Endothelial cell of umbilical vein (primary cell): Measurements from ENCODE around the gene FLRT1. TPM values are rescaled to one million over a fixed set of nuclear protein-coding genes. Genes with fewer than 3 reads are reported as not detected.

ENCODE experiments used
- BruUV-seq: library from RNA; stranded (reverse); fragments of 400-500 nt; replicated peaks from 2 replicates; lab custom pipeline; 2021; lab: Mats Ljungman, UMichigan
- CTCF ChIA-PET: fragments of 300-600, 350-600 bp; sonication (Branson Sonifier 250); formaldehyde crosslinking; loops from one replicate; lab custom pipeline; 2021; ENCODE audit warnings: antibody characterized with exemption, inconsistent platforms; lab: Charles Lee
- POLR2A ChIA-PET: fragments of 300-600, 350-600 bp; sonication (Branson Sonifier 250); formaldehyde crosslinking; loops from one replicate; lab custom pipeline; 2021; ENCODE audit warnings: antibody characterized with exemption, inconsistent platforms; lab: Charles Lee
- DNase-seq: peaks from one replicate; pipeline ENCODE4 v3.0.0-alpha.2; 2011; ENCODE audit warnings: low read depth, low spot score
- FAIRE-seq: peaks from 2 replicates; lab custom pipeline; 2011; peaks lifted over from hg19 to GRCh38; lab: Jason Lieb, UNC
- H2AFZ ChIP-seq: 2 replicates; pipeline ENCODE4 v1.6.0; 2012; ENCODE audit warnings: low read depth, low read length, control low read depth, inconsistent platforms
- H3K27ac ChIP-seq: 2 replicates; pipeline ENCODE4 v1.5.1; 2011; ENCODE audit warnings: low read depth, mild to moderate bottlenecking, control low read depth, low read length, moderate library complexity; ENCODE audit not compliant: insufficient read depth
- H3K27me3 ChIP-seq, 2 experiments: 2 replicates each; pipeline versions ENCODE4 v1.6.0 to v1.6.1; 2011; ENCODE audit warnings: low read length in 2 of 2, mixed read lengths in 1 of 2; ENCODE audit not compliant: control insufficient read depth in 2 of 2, insufficient read depth in 2 of 2
- H3K36me3 ChIP-seq, 2 experiments: 2 replicates in 1 of 2; 3 replicates in 1 of 2; pipeline ENCODE4 v1.5.1; 2011; ENCODE audit warnings: low read length in 2 of 2, mild to moderate bottlenecking in 1 of 2, moderate library complexity in 1 of 2; ENCODE audit not compliant: control insufficient read depth in 2 of 2, insufficient read depth in 2 of 2; ENCODE audit errors: extremely low read depth in 1 of 2
- H3K4me1 ChIP-seq: 3 replicates; pipeline ENCODE4 v1.5.1; 2011; ENCODE audit warnings: mild to moderate bottlenecking, low read length; ENCODE audit not compliant: control insufficient read depth, insufficient read depth; ENCODE audit errors: extremely low read depth
- H3K4me2 ChIP-seq: 2 replicates; pipeline ENCODE4 v1.6.1; 2011; ENCODE audit warnings: low read length, control low read depth, mixed read lengths; ENCODE audit not compliant: insufficient read depth
- H3K4me3 ChIP-seq, 3 experiments: fragments of 200-600 bp in 1 of 3; sonication (generic), shearing (Covaris generic) in 1 of 3; replicated peaks in 1 of 3; 2 replicates each; pipeline ENCODE4 v1.5.1; 2011 to 2016; ENCODE audit warnings: control low read depth in 3 of 3, low read length in 3 of 3, mild to moderate bottlenecking in 2 of 3, inconsistent platforms in 1 of 3, low read depth in 1 of 3, moderate library complexity in 1 of 3; ENCODE audit not compliant: insufficient read depth in 1 of 3
- H3K79me2 ChIP-seq: 2 replicates; pipeline ENCODE4 v1.6.0; 2012; ENCODE audit warnings: low read length, inconsistent platforms; ENCODE audit not compliant: control insufficient read depth, insufficient read depth
- H3K9ac ChIP-seq: replicated peaks from 2 replicates; pipeline ENCODE3; 2011; ENCODE audit warnings: low read length, control low read depth; ENCODE audit not compliant: insufficient read depth; ENCODE audit errors: extremely low read depth
- H3K9me1 ChIP-seq: replicated peaks from 3 replicates; pipeline ENCODE4 v1.6.0; 2011; ENCODE audit warnings: mild to moderate bottlenecking, low read length; ENCODE audit not compliant: control insufficient read depth, insufficient read depth; ENCODE audit errors: extremely low read depth
- H3K9me3 ChIP-seq: replicated peaks from 2 replicates; pipeline ENCODE4 v1.5.1; 2012; ENCODE audit warnings: low read length, inconsistent platforms; ENCODE audit not compliant: control insufficient read depth, insufficient read depth
- H4K20me1 ChIP-seq: replicated peaks from 2 replicates; pipeline ENCODE3; 2011; ENCODE audit warnings: mild to moderate bottlenecking, low read length; ENCODE audit not compliant: control insufficient read depth, insufficient read depth; ENCODE audit errors: extremely low read depth
- CTCF ChIP-seq, 2 donors: IDR thresholded peaks; 1 replicate in 1 of 2; 2 replicates in 1 of 2; pipeline ENCODE4 v1.5.1; 2011; ENCODE audit warnings: low read length in 2 of 2, mild to moderate bottlenecking in 2 of 2, moderate library complexity in 2 of 2, control low read depth in 1 of 2, inconsistent platforms in 1 of 2, low read depth in 1 of 2; ENCODE audit not compliant: insufficient read depth in 1 of 2; ENCODE audit errors: extremely low read depth in 1 of 2
- EZH2 ChIP-seq: IDR thresholded peaks from 2 replicates; pipeline ENCODE4 v1.6.1; 2012; ENCODE audit warnings: borderline replicate concordance, low read depth, mild to moderate bottlenecking, moderate library complexity, low read length, inconsistent platforms; ENCODE audit not compliant: severe bottlenecking
- FOS ChIP-seq: IDR thresholded peaks from 2 replicates; pipeline ENCODE4 v1.6.1; 2011; ENCODE audit warnings: mild to moderate bottlenecking, low read length, moderate library complexity, borderline replicate concordance; ENCODE audit not compliant: insufficient read depth
- GATA2 ChIP-seq: IDR thresholded peaks from 2 replicates; pipeline ENCODE4 v1.7.0; 2011; ENCODE audit warnings: low read depth, mild to moderate bottlenecking, moderate library complexity, mixed read lengths, low read length; ENCODE audit not compliant: insufficient read length, insufficient read depth
- JUN ChIP-seq: IDR thresholded peaks from 2 replicates; pipeline ENCODE4 v1.6.1; 2011; ENCODE audit warnings: borderline replicate concordance, low read depth; ENCODE audit not compliant: insufficient read length, insufficient read depth
- MAX ChIP-seq: IDR thresholded peaks from 2 replicates; pipeline ENCODE4 v1.6.1; 2011; ENCODE audit not compliant: insufficient read depth, insufficient read length
- MYC ChIP-seq: IDR thresholded peaks from one replicate; pipeline ENCODE4 v1.6.1; 2011; ENCODE audit warnings: mild to moderate bottlenecking, low read depth, low read length
- POLR2A ChIP-seq: IDR thresholded peaks from 2 replicates; pipeline ENCODE4 v1.6.1; 2012; ENCODE audit warnings: low read depth, mild to moderate bottlenecking, control low read depth, low read length
- POLR2AphosphoS5 ChIP-seq: IDR thresholded peaks from 2 replicates; pipeline ENCODE4 v1.6.1; 2012; ENCODE audit warnings: low read depth, mild to moderate bottlenecking, control low read depth, low read length, moderate library complexity; ENCODE audit not compliant: insufficient read depth
- dilution Hi-C: fragments of 300-500 bp; cut with MboI; formaldehyde crosslinking; loops from one replicate; pipeline ENCODE4 v1.15.0; 2019; ENCODE audit warnings: low sequenced_read_pairs; ENCODE audit not compliant: extremely low pct_ligation_motif_present
- intact Hi-C: fragments of 100-400 bp; cut with micrococcal nuclease; formaldehyde crosslinking; loops from one replicate; pipeline ENCODE4 v1.10.0; 2022
- polyA plus RNA-seq, 4 experiments: library from polyadenylated mRNA; depleted of rRNA in 3 of 4; stranded (reverse) in 3 of 4; unstranded in 1 of 4; fragments of >200 nt; gene quantifications; 2 replicates each; pipeline versions ENCODE4 v1.2.1 to v1.2.3, GENCODE V29; 2011 to 2012; ENCODE audit warnings: missing spikeins in 1 of 4
- total RNA-seq: library from RNA; stranded (reverse); gene quantifications from 2 replicates; pipeline ENCODE4 v1.2.3, GENCODE V29; 2021

Gene FLRT1
- total and polyA plus RNA-seq, 2 donors (not counting 3 experiments of a cell fraction or from before 2014, with no cell fraction given) = not detected

- no peaks in the 10 kb centered on the region for H3K27me3 ChIP-seq
- BruUV-seq = no TSS peak
- TF ChIP-seq GATA2 = no peak
- no peak for TF ChIP-seq MYC
- no peaks in the 10 kb centered on the region for H3K9me3 ChIP-seq
- H3K36me3 ChIP-seq = peaks cover 0 to 27% of the 10 kb centered on the region in 2 experiments
- H2AFZ ChIP-seq = no peak overlapping the region
- peaks cover 22% of the 10 kb centered on the region for H3K79me2 ChIP-seq
- H3K4me3 ChIP-seq = no peak overlapping the region
- peaks cover 7% of the 10 kb centered on the region for H3K4me1 ChIP-seq
- ChIA-PET CTCF (interaction anchor here (1.4 to 2.9 kb wide), 2 partner anchors 9 to 309 kb away, joined by 4 to 21 read pairs; no protein-coding TSS in a partner anchor), POLR2A (no interaction called here)
- H3K9me1 ChIP-seq = no peaks in the 10 kb centered on the region
- FAIRE-seq (no peak), DNase-seq (no peak)
- dilution Hi-C loops (no loop called here), intact Hi-C loops (no loop called here)
- H4K20me1 ChIP-seq = no peaks in the 10 kb centered on the region
- H3K27ac ChIP-seq = no peak overlapping the region
- H3K9ac ChIP-seq = no peak overlapping the region
- H3K4me2 ChIP-seq = no peak overlapping the region
Observed at GRCh38 chr11:63991558-63991957, 44.2 kb upstream of the FLRT1 start.

GRCh38 chr11:63993100-63993499 is 42.6 kb upstream of the FLRT1 start:
- TF ChIP-seq EZH2 (no peak), JUN (no peak), FOS (no peak), MYC (no peak), GATA2 (no peak), POLR2AphosphoS5 (no peak), CTCF (IDR thresholded peaks at IDR 0.05; ENCODE audit: extremely low read depth in 1 of 2, insufficient read depth in 1 of 2, low read depth in 1 of 2, low read length in 2 of 2) (no peak), POLR2A (no peak), MAX (no peak)
- no peak for DNase-seq
- dilution Hi-C loops = no loop called here
- no peak overlapping the region for H3K27ac ChIP-seq
- H3K4me1 ChIP-seq = no peaks in the 10 kb centered on the region
- H3K9ac ChIP-seq = no peak overlapping the region
- no peak overlapping the region for H3K4me3 ChIP-seq
- H3K27me3 ChIP-seq = no peaks in the 10 kb centered on the region
- H2AFZ ChIP-seq = no peak overlapping the region
- no TSS peak for BruUV-seq
- H3K9me3 ChIP-seq = no peaks in the 10 kb centered on the region
- H3K79me2 ChIP-seq = peaks cover 6% of the 10 kb centered on the region
- peaks cover 0 to 42% of the 10 kb centered on the region in 2 experiments for H3K36me3 ChIP-seq
- intact Hi-C loops = no loop called here
- H4K20me1 ChIP-seq = no peaks in the 10 kb centered on the region
- FAIRE-seq = no peak
- CTCF ChIA-PET = no interaction called here
- no peaks in the 10 kb centered on the region for H3K9me1 ChIP-seq
- H3K4me2 ChIP-seq = no peak overlapping the region
- POLR2A ChIA-PET = no interaction called here
